Measurements from ENCODE around the gene NEDD4.
A peak's percentile ranks its signal among the peaks of the same experiment; 100 is the strongest.

Gene NEDD4

DNA sequence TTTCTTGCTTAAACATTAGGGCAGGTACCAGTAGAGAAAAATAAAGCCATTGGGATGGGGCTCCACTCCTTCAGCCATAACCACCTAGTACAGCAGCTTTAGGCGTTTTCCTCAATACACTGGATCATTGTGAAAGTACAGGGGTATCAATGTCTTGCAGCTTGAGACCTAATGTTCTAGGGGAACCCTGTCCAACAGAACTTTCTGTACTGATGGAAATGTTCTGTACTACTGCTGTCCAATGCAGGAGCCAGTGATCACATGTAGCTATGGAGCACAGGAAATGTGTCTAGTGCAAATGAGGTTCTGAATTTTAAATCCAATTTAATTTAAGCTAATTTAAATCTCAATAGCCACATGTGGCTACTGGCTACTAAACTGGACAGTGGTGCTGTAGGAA is 93.9 kb downstream of the NEDD4 start:
- no peak for TF ChIP-seq CTCF (IDR thresholded peaks at IDR 0.05; ENCODE audit: insufficient read depth, low read length, missing control alignments)
- POLR2A ChIA-PET, result interaction anchor here (0.6 kb wide), 1 partner anchor 18 kb away, joined by 3 read pairs; no protein-coding TSS in a partner anchor
- CTCF ChIA-PET, result interaction anchor here (0.6 to 3.0 kb wide), 10 partner anchors 8 to 125 kb away, joined by 3 to 20 read pairs (median 4); no protein-coding TSS in a partner anchor
- DNase-seq (ENCODE audit: low read depth, low spot score), result no peak
- H3K4me3 ChIP-seq (ENCODE audit: low read depth, low read length), result no peak overlapping the region

GRCh38 chr15:55897560-55898336 is 95.7 kb downstream of the NEDD4 start:
- H3K4me3 ChIP-seq (ENCODE audit: low read depth, low read length), result no peak overlapping the region
- TF ChIP-seq CTCF (IDR thresholded peaks at IDR 0.05; ENCODE audit: insufficient read depth, low read length, missing control alignments), result peak; percentile 76
- POLR2A ChIA-PET, result interaction anchor here (1.1 kb wide), 1 partner anchor 10 kb away, joined by 4 read pairs; no protein-coding TSS in a partner anchor
- CTCF ChIA-PET, result interaction anchor here (0.6 to 4.1 kb wide), 24 partner anchors 8 to 248 kb away, joined by 3 to 33 read pairs (median 5); no protein-coding TSS in a partner anchor
- DNase-seq (ENCODE audit: low read depth, low spot score), result no peak

- no peak for DNase-seq (ENCODE audit: low read depth, low spot score)
- ChIA-PET POLR2A (no interaction called here), CTCF (interaction anchor here (0.7 to 4.1 kb wide), 6 partner anchors 9 to 246 kb away, joined by 3 to 33 read pairs (median 3); no protein-coding TSS in a partner anchor)
- no peak overlapping the region for H3K4me3 ChIP-seq (ENCODE audit: low read depth, low read length)
- TF ChIP-seq CTCF (IDR thresholded peaks at IDR 0.05; ENCODE audit: insufficient read depth, low read length, missing control alignments), result no peak
Observed at GRCh38 chr15:55894399-55894965, 98.9 kb downstream of the NEDD4 start.

DNA sequence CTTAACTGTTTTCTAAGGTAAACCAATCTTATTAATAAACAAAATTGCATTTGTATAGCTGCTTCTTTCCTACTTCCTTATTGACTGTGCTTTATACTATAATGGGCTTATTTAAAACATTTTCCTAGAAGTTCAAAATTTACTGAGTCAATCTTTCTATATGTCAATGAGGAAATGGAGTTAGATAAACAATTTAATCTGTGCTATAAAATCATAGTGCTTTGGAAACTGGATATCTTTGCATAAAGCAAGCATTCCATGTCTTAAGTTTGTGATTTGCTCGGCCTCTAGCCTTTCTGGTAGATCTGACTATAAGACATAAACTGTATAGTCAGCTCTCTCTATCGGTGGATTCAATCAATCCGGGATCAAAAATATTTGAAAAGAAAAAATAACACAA is 99.6 kb downstream of the NEDD4 start:
- H3K4me3 ChIP-seq (ENCODE audit: low read depth, low read length), result no peak overlapping the region
- POLR2A ChIA-PET, result no interaction called here
- CTCF ChIA-PET, result interaction anchor here (0.8 to 1.2 kb wide), 3 partner anchors 9 to 245 kb away, joined by 3 read pairs; no protein-coding TSS in a partner anchor
- no peak for TF ChIP-seq CTCF (IDR thresholded peaks at IDR 0.05; ENCODE audit: insufficient read depth, low read length, missing control alignments)
- DNase-seq (ENCODE audit: low read depth, low spot score), result no peak

- ChIA-PET CTCF (interaction anchor here (1.1 kb wide), 1 partner anchor 8 kb away, joined by 3 read pairs; no protein-coding TSS in a partner anchor), POLR2A (no interaction called here)
- no peak overlapping the region for H3K4me3 ChIP-seq (ENCODE audit: low read depth, low read length)
- TF ChIP-seq CTCF (IDR thresholded peaks at IDR 0.05; ENCODE audit: insufficient read depth, low read length, missing control alignments), result no peak
- DNase-seq (ENCODE audit: low read depth, low spot score), result no peak
Observed at GRCh38 chr15:55891196-55891595, 102.2 kb downstream of the NEDD4 start.

DNA sequence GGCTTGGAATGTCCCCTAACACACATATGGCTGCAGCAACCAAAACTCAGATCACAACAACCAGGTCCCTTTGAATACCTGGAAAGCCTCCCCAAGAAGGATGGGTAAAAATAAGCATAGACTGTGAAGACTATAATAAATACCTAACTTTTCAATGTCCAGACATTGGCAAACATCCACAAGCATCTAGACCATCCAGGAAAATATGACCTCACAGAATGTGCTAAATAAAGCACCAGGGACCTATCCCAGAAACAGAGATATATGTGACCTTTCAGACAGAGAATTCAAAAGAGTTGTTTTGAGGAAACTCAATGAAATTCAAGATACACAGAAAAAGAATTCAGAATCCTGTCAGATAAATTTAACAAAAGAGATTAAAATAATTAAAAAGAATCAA is 109.2 kb downstream of the NEDD4 start:
- TF ChIP-seq CTCF (IDR thresholded peaks at IDR 0.05; ENCODE audit: insufficient read depth, low read length, missing control alignments), result no peak
- DNase-seq (ENCODE audit: low read depth, low spot score), result no peak
- no peak overlapping the region for H3K4me3 ChIP-seq (ENCODE audit: low read depth, low read length)
- POLR2A ChIA-PET, result no interaction called here
- CTCF ChIA-PET, result no interaction called here
